H1 (cell line): ENCODE data around the gene UGT1A7. TPM values are rescaled to one million over a fixed set of nuclear protein-coding genes. Genes with fewer than 3 reads are reported as not detected.

Source experiments
- ATF2 ChIP-seq: IDR thresholded peaks from 2 replicates; pipeline ENCODE4 v1.6.1; 2012; ENCODE audit warnings: low read length, inconsistent platforms
- BCL11A ChIP-seq, 2 experiments: IDR thresholded peaks; one replicate each; pipeline ENCODE4 v1.6.1; 2011; ENCODE audit warnings: low read depth in 2 of 2, low read length in 2 of 2, mild to moderate bottlenecking in 2 of 2
- CEBPB ChIP-seq: IDR thresholded peaks from 2 replicates; pipeline ENCODE4 v1.6.1; 2012; ENCODE audit warnings: low read depth, low read length
- CHD7 ChIP-seq: fragments of 300-600 bp; sonication (generic); IDR thresholded peaks from 2 replicates; pipeline ENCODE4 v1.7.1; 2012; ENCODE audit warnings: low read length, moderate library complexity, mild to moderate bottlenecking, inconsistent platforms; ENCODE audit not compliant: insufficient replicate concordance
- EZH2 ChIP-seq: fragments of 200-600 bp; sonication (generic); IDR thresholded peaks from 2 replicates; pipeline ENCODE4 v1.7.1; 2012; ENCODE audit warnings: low read depth, mild to moderate bottlenecking, moderate library complexity, low read length, inconsistent platforms; ENCODE audit not compliant: severe bottlenecking
- SAP30 ChIP-seq: fragments of 300-600 bp; sonication (generic); IDR thresholded peaks from 2 replicates; pipeline ENCODE4 v1.7.1; 2012; ENCODE audit warnings: low read length, moderate library complexity, mild to moderate bottlenecking, inconsistent platforms; ENCODE audit not compliant: insufficient read depth, insufficient replicate concordance
- ZNF274 ChIP-seq: IDR thresholded peaks from 2 replicates; pipeline ENCODE4 v1.7.0; 2012; ENCODE audit warnings: low read length, borderline replicate concordance; ENCODE audit errors: extremely low read depth
- polyA plus RNA-seq, 7 experiments: library from polyadenylated mRNA; depleted of rRNA in 3 of 7; stranded (reverse) in 5 of 7; unstranded in 2 of 7; fragments of >200 nt in 5 of 7; fragments of 200-250 nt in 2 of 7; gene quantifications; 1 replicate in 5 of 7; 2 replicates in 1 of 7; 4 replicates in 1 of 7; pipeline versions ENCODE4 v1.2.1 to v1.2.3, GENCODE V29; 2011 to 2013; ENCODE audit warnings: missing spikeins in 2 of 7, mixed read lengths in 2 of 7
- total RNA-seq: library from RNA; stranded (reverse); fragmentation: NEBNext Ultra II Directional; extraction: Animal tissue kit (Norgen Biotek cat#: 25700); gene quantifications from 2 replicates; pipeline ENCODE4 v1.2.1, GENCODE V29; 2021

UGT1A7 gene
- total and polyA plus RNA-seq, 2 of the 8 experiments (the other 6 are each of a cell fraction or from before 2014, with no cell fraction given), result not detected

GRCh38 chr2:233671290-233672161, 10.2 kb upstream of the UGT1A7 start, which contains the start of gene UGT1A9 (continued):
- TF ChIP-seq CHD7 (no peak), BCL11A (IDR thresholded peaks at IDR 0.05; ENCODE audit: low read depth in 2 of 2, low read length in 2 of 2) (no peak), EZH2 (no peak), CEBPB (no peak), ZNF274 (no peak), ATF2 (no peak), SAP30 (no peak)
